CD14-positive monocyte (primary cell): ENCODE measurements around the gene ZNF653. TPM values are rescaled to one million over a fixed set of nuclear protein-coding genes. Genes with fewer than 3 reads are reported as not detected.

Experiments used
- DNase-seq, 3 donors: peaks; one replicate each; pipeline ENCODE4 v3.0.0-alpha.2; 2011 to 2022
- H2AFZ ChIP-seq: 2 replicates; pipeline ENCODE4 v1.6.0; 2012; ENCODE audit warnings: mild to moderate bottlenecking, low read depth, low read length, inconsistent platforms; ENCODE audit not compliant: insufficient read depth, poor library complexity, severe bottlenecking
- H3K27ac ChIP-seq, 2 donors: 1 replicate in 1 of 2; 2 replicates in 1 of 2; pipeline ENCODE4 v1.5.1; 2012 to 2013; ENCODE audit warnings: low read length in 2 of 2, control low read depth in 1 of 2, inconsistent platforms in 1 of 2, low read depth in 1 of 2, mild to moderate bottlenecking in 1 of 2
- H3K27me3 ChIP-seq, 2 donors: one replicate each; pipeline versions ENCODE4 v1.6.0 to v1.6.1; 2011 to 2013; ENCODE audit warnings: low read length in 2 of 2; ENCODE audit not compliant: control insufficient read depth in 2 of 2, insufficient read depth in 2 of 2
- H3K36me3 ChIP-seq, 2 donors: replicated peaks in 1 of 2; 1 replicate in 1 of 2; 2 replicates in 1 of 2; pipeline versions ENCODE4 v1.5.1 to v1.6.1; 2012 to 2013; ENCODE audit warnings: low read length in 2 of 2, control low read depth in 1 of 2, inconsistent platforms in 1 of 2, mild to moderate bottlenecking in 1 of 2; ENCODE audit not compliant: insufficient read depth in 2 of 2, control insufficient read depth in 1 of 2
- H3K4me1 ChIP-seq, 2 donors: 1 replicate in 1 of 2; 2 replicates in 1 of 2; pipeline versions ENCODE4 v1.5.1 to v1.6.1; 2012 to 2013; ENCODE audit warnings: low read length in 2 of 2, control low read depth in 1 of 2, inconsistent platforms in 1 of 2, mild to moderate bottlenecking in 1 of 2, moderate library complexity in 1 of 2; ENCODE audit not compliant: insufficient read depth in 2 of 2, control insufficient read depth in 1 of 2
- H3K4me2 ChIP-seq: replicated peaks from 2 replicates; pipeline ENCODE3; 2012; ENCODE audit warnings: low read length, moderate library complexity, mild to moderate bottlenecking; ENCODE audit not compliant: poor library complexity, severe bottlenecking; ENCODE audit errors: extremely low read depth
- H3K4me3 ChIP-seq, 3 experiments: fragments of 200-600 bp in 1 of 3; sonication (generic) in 1 of 3; replicated peaks in 1 of 3; 1 replicate in 2 of 3; 2 replicates in 1 of 3; pipeline ENCODE4 v1.5.1; 2011 to 2013; ENCODE audit warnings: low read length in 3 of 3, mild to moderate bottlenecking in 3 of 3, control low read depth in 2 of 3, low read depth in 2 of 3, inconsistent platforms in 1 of 3, moderate library complexity in 1 of 3
- H3K79me2 ChIP-seq: 2 replicates; pipeline ENCODE4 v1.6.0; 2012; ENCODE audit warnings: mild to moderate bottlenecking, control low read depth, inconsistent platforms, low read length, moderate library complexity; ENCODE audit not compliant: insufficient read depth
- H3K9ac ChIP-seq: 2 replicates; pipeline ENCODE4 v1.6.0; 2017; ENCODE audit warnings: low read length, mild to moderate bottlenecking; ENCODE audit not compliant: insufficient read depth, poor library complexity, severe bottlenecking
- H3K9me3 ChIP-seq, 2 donors: replicated peaks in 1 of 2; 1 replicate in 1 of 2; 2 replicates in 1 of 2; pipeline versions ENCODE4 v1.5.1 to v1.6.1; 2012 to 2013; ENCODE audit warnings: low read length in 2 of 2, control low read depth in 1 of 2; ENCODE audit not compliant: control insufficient read depth in 1 of 2, insufficient read depth in 1 of 2
- H4K20me1 ChIP-seq: 2 replicates; pipeline ENCODE4 v1.6.0; 2012; ENCODE audit warnings: mild to moderate bottlenecking, low read length, control low read depth, moderate library complexity; ENCODE audit not compliant: insufficient read depth
- H3K27ac Mint-ChIP-seq, 7 donors: one replicate each; pipeline ENCODE4 v1.8.0; 2020; ENCODE audit warnings: mild to moderate bottlenecking in 7 of 7, mixed read lengths in 7 of 7, moderate library complexity in 6 of 7, inconsistent platforms in 2 of 7
- H3K27me3 Mint-ChIP-seq, 3 donors: one replicate each; pipeline ENCODE4 v1.8.0; 2021 to 2022; ENCODE audit warnings: low read depth in 3 of 3, mild to moderate bottlenecking in 3 of 3, mixed read lengths in 3 of 3, moderate library complexity in 3 of 3, inconsistent platforms in 1 of 3
- H3K36me3 Mint-ChIP-seq, 2 donors: one replicate each; pipeline ENCODE4 v1.8.0; 2020; ENCODE audit warnings: mixed read lengths in 2 of 2, inconsistent platforms in 1 of 2, mild to moderate bottlenecking in 1 of 2
- H3K4me1 Mint-ChIP-seq: one replicate; pipeline ENCODE4 v1.8.0; 2020; ENCODE audit warnings: mild to moderate bottlenecking, mixed read lengths
- H3K4me3 Mint-ChIP-seq, 2 donors: one replicate each; pipeline ENCODE4 v1.8.0; 2020; ENCODE audit warnings: mild to moderate bottlenecking in 2 of 2, mixed read lengths in 2 of 2, moderate library complexity in 1 of 2
- H3K9me3 Mint-ChIP-seq, 7 donors: one replicate each; pipeline ENCODE4 v1.8.0; 2020 to 2022; ENCODE audit warnings: mixed read lengths in 7 of 7, mild to moderate bottlenecking in 6 of 7, moderate library complexity in 6 of 7, inconsistent platforms in 2 of 7
- CTCF ChIP-seq: fragments of 200-600 bp; IDR thresholded peaks from one replicate; pipeline ENCODE4 v1.8.0; 2022; ENCODE audit warnings: antibody characterized with exemption, mild to moderate bottlenecking
- WGBS: methylation state at CpG from one replicate; pipeline ENCODE4 v1.1.5; 2013; ENCODE audit warnings: missing lambda C conversion rate; ENCODE audit not compliant: insufficient coverage; 5-methylcytosine and 5-hydroxymethylcytosine counted together
- intact Hi-C, 2 donors: fragments of 100-400 bp; cut with micrococcal nuclease; formaldehyde crosslinking; loops; one replicate each; pipeline versions ENCODE4 v1.15.0 to v1.15.1; 2023
- polyA plus RNA-seq, 3 donors: library from polyadenylated mRNA; depleted of rRNA in 1 of 3; unstranded in 2 of 3; stranded (reverse) in 1 of 3; fragments of 300-500 nt in 2 of 3; fragments of >200 nt in 1 of 3; fragmentation: Illumina TruSeq in 2 of 3; gene quantifications; 1 replicate in 2 of 3; 2 replicates in 1 of 3; pipeline ENCODE4 v1.2.3, GENCODE V29; 2012 to 2021

ZNF653 gene
- polyA plus RNA-seq, 3 donors, result 0.88 to 8.1 (median 1.2) TPM

- no peak overlapping the region for H3K9ac ChIP-seq
- H4K20me1 ChIP-seq, result peaks cover 39% of the 10 kb centered on the region
- H3K36me3 Mint-ChIP-seq, result peaks cover 55 to 90% of the 10 kb centered on the region in 2 donors
Measured at GRCh38 chr19:11445141-11445540, 60.5 kb downstream of the ZNF653 start.

GRCh38 chr19:11444059-11444458 is 61.6 kb downstream of the ZNF653 start:
- peak overlapping the region in 2 of 7 donors; percentile 19 to 26 for H3K27ac Mint-ChIP-seq
- H3K36me3 ChIP-seq, result peaks cover 78 to 96% of the 10 kb centered on the region in 2 donors

More at GRCh38 chr19:11445141-11445540, 60.5 kb downstream of the ZNF653 start:
- Histone ChIP-seq H3K79me2 (peaks cover 4% of the 10 kb centered on the region), H3K9me3 (no peaks in the 10 kb centered on the region), H3K4me2 (no peak overlapping the region), H3K36me3 (peaks cover 81 to 100% of the 10 kb centered on the region in 2 donors), H3K27me3 (no peaks in the 10 kb centered on the region), H3K4me1 (no peaks in the 10 kb centered on the region), H2AFZ (no peak overlapping the region), H3K27ac (peak overlapping the region in 1 of 2 donors; percentile 18), H3K4me3 (no peak overlapping the region)
- Mint-ChIP-seq H3K27ac (peak overlapping the region in 3 of 7 donors; percentile 38 to 60 (median 58)), H3K9me3 (no peaks in the 10 kb centered on the region), H3K4me3 (no peak overlapping the region), H3K27me3 (peaks cover 0 to 2% (median 0%) of the 10 kb centered on the region in 3 donors), H3K4me1 (peaks cover 4% of the 10 kb centered on the region)
- intact Hi-C loops, result loop anchor here in 1 of 2 donors (5.0 kb wide), 1 partner anchor 158 kb away; no protein-coding TSS in a partner anchor
- DNase-seq, result no peak
- 96% methylated on average over 12 of the region's 13 CpGs for WGBS
- TF ChIP-seq CTCF, result no peak

More at GRCh38 chr19:11444059-11444458, 61.6 kb downstream of the ZNF653 start:
- no peaks in the 10 kb centered on the region for H3K4me1 ChIP-seq
- H2AFZ ChIP-seq, result no peak overlapping the region
- no peak for DNase-seq
- no peaks in the 10 kb centered on the region for H3K9me3 ChIP-seq
- H3K27me3 ChIP-seq, result no peaks in the 10 kb centered on the region
- peaks cover 4% of the 10 kb centered on the region for H3K79me2 ChIP-seq
- H3K9me3 Mint-ChIP-seq, result no peaks in the 10 kb centered on the region
- H3K4me3 Mint-ChIP-seq, result no peak overlapping the region
- no peak overlapping the region for H3K4me3 ChIP-seq
- peaks cover 39% of the 10 kb centered on the region for H4K20me1 ChIP-seq
- intact Hi-C loops, result no loop called here
- H3K4me1 Mint-ChIP-seq, result peaks cover 4% of the 10 kb centered on the region
- H3K4me2 ChIP-seq, result no peak overlapping the region
- H3K27ac ChIP-seq, result no peak overlapping the region
- WGBS, result 100% methylated on average over 4 of the region's 5 CpGs
- H3K9ac ChIP-seq, result no peak overlapping the region
- H3K27me3 Mint-ChIP-seq, result peaks cover 0 to 2% (median 0%) of the 10 kb centered on the region in 3 donors
- H3K36me3 Mint-ChIP-seq, result peaks cover 51 to 87% of the 10 kb centered on the region in 2 donors
- no peak for TF ChIP-seq CTCF
